Ascending aorta (tissue), 2 donors: Measurements from ENCODE around the gene TATDN2. TPM values are rescaled to one million over a fixed set of nuclear protein-coding genes. Genes with fewer than 3 reads are reported as not detected.

ENCODE experiments used
- DNase-seq, 2 donors: peaks; one replicate each; pipeline ENCODE4 v3.0.0-alpha.2; 2019; ENCODE audit warnings: low spot score in 2 of 2
- H3K27ac ChIP-seq, 2 donors: fragments of 200-600 bp; sonication (generic); one replicate each; pipeline ENCODE4 v1.5.1; 2016 to 2017; ENCODE audit warnings: mild to moderate bottlenecking in 1 of 2
- H3K27me3 ChIP-seq: fragments of 200-600 bp; sonication (generic); one replicate; pipeline ENCODE4 v1.5.1; 2017
- H3K36me3 ChIP-seq, 2 donors: fragments of 200-600 bp; sonication (generic); one replicate each; pipeline ENCODE4 v1.5.1; 2016
- H3K4me1 ChIP-seq, 2 donors: fragments of 200-600 bp; sonication (generic); one replicate each; pipeline ENCODE4 v1.5.1; 2016 to 2017; ENCODE audit warnings: mild to moderate bottlenecking in 1 of 2
- H3K4me3 ChIP-seq, 2 donors: fragments of 200-600 bp; sonication (generic); one replicate each; pipeline ENCODE4 v1.5.1; 2016 to 2017; ENCODE audit warnings: mild to moderate bottlenecking in 1 of 2
- H3K9me3 ChIP-seq, 2 donors: fragments of 200-600 bp; sonication (generic); one replicate each; pipeline ENCODE4 v1.5.1; 2016
- CTCF ChIP-seq, 3 experiments: fragments of 200-600 bp in 2 of 3; fragments of 450-650 bp in 1 of 3; sonication (generic) in 2 of 3; IDR thresholded peaks; one replicate each; pipeline ENCODE4 v1.5.1; 2016 to 2019; ENCODE audit warnings: antibody characterized with exemption in 3 of 3, mild to moderate bottlenecking in 1 of 3, moderate library complexity in 1 of 3
- intact Hi-C: fragments of 100-400 bp; cut with DNase I; formaldehyde crosslinking; loops from one replicate; pipeline ENCODE4 v1.15.1; 2023
- total RNA-seq: library from RNA; depleted of rRNA; stranded (reverse); fragments of >200 nt; gene quantifications from one replicate; pipeline ENCODE4 v1.1.0, GENCODE V29; 2016

The TATDN2 gene
- total RNA-seq, 1 donor from 2014 or later: 29.1 TPM

DNA sequence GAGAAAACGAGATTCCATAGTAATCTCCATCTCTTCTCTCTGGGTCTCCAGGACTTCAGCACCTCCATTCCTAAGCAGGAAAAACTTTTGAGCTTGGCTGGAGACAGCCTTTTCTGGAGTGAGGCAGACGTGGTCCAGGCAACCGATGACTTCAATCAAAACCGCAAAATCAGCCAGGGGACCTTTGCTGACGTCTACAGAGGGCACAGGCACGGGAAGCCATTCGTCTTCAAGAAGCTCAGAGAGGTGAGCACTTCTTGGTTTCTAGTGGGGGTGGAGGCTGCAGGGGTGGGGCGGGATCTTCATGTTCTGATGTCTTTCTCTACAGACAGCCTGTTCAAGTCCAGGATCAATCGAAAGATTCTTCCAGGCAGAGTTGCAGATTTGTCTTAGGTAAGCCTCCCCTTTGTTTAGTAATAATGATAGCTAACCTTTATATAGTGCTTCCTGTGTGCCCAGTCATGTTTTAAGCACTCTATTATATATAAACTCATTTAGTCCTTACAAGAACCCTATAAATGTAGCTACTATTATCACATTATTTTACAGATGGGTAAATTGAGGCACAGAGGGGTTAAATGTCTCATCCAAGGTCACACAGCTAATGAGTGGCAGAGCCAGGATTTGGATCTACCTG, 35.0 kb upstream of the TATDN2 start:
- H3K27ac ChIP-seq: no peak overlapping the region
- H3K9me3 ChIP-seq: no peaks in the 10 kb centered on the region
- no peaks in the 10 kb centered on the region for H3K4me1 ChIP-seq
- no peaks in the 10 kb centered on the region for H3K27me3 ChIP-seq
- peaks cover 24 to 54% of the 10 kb centered on the region in 2 donors for H3K36me3 ChIP-seq
- no peak for TF ChIP-seq CTCF (IDR thresholded peaks at IDR 0.05)
- no peak for DNase-seq
- intact Hi-C loops: no loop called here
- no peak overlapping the region for H3K4me3 ChIP-seq

DNA sequence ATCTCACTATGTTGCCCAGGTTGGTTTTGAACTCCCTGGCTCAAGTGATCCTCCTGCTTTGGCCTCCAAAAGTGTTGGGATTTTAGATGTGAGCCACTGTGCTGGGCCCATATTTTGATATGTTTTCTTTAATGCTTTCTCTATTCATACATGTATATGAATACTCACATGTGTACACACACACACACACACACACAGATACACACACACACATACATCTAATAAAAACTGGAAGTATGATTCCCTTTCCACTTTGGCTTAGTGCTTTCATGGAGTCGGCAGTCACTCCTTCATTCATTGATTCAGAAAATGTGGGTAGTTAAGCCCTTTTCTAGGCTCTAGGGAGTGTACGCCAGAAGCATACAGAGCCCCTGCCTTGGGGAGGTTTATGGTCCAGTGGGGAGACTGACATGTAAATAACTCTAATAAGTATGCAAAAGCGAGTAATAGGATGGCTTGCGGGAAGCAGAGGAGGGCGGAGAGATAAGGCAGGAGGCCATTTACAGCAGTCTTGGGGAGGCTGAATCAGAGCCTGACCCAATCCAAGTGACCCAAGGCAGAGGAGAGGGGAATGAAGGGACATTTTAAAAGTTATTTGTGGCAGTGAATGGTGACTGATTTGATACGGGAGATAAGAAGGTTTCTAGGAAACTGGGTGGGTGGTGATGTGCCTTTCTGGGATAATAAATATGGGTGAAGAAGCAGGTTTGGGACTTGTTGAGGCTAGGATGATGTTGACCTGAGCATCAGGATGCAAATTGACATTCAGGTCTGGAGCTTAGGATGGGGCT, 32.5 kb upstream of the TATDN2 start:
- TF ChIP-seq CTCF (IDR thresholded peaks at IDR 0.05): no peak
- no peaks in the 10 kb centered on the region for H3K4me1 ChIP-seq
- intact Hi-C loops: no loop called here
- no peak overlapping the region for H3K4me3 ChIP-seq
- H3K9me3 ChIP-seq: no peaks in the 10 kb centered on the region
- DNase-seq: no peak
- H3K27ac ChIP-seq: no peak overlapping the region
- no peaks in the 10 kb centered on the region for H3K27me3 ChIP-seq
- H3K36me3 ChIP-seq: peaks cover 18 to 52% of the 10 kb centered on the region in 2 donors

DNA sequence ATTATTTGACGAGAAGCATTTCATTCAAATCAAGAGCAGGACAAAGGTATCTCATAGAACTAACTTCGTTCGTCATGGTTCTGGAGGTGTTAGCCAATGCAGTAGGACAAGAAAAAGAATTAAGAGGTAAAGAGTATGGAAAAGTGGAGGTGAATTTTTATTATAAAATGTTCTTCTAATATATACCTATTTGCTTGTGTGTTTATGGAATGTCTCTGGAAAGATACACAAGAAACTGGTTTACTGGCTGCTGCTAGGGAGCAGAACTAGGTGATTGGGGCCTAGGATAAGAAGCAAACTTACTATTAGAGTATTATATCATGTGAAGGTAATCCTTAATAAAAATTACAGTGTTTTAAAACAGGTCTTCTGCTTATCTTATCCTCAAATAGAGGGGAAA, 30.9 kb upstream of the TATDN2 start:
- Histone ChIP-seq H3K27me3 (no peaks in the 10 kb centered on the region), H3K27ac (no peak overlapping the region), H3K36me3 (peaks cover 18 to 50% of the 10 kb centered on the region in 2 donors), H3K9me3 (no peaks in the 10 kb centered on the region), H3K4me1 (no peaks in the 10 kb centered on the region), H3K4me3 (no peak overlapping the region)
- intact Hi-C loops: no loop called here
- DNase-seq: no peak
- no peak for TF ChIP-seq CTCF (IDR thresholded peaks at IDR 0.05)

- no peak for TF ChIP-seq CTCF (IDR thresholded peaks at IDR 0.05)
- H3K36me3 ChIP-seq: peaks cover 21 to 47% of the 10 kb centered on the region in 2 donors
These were observed 28.5 kb upstream of the TATDN2 start for GRCh38 chr3:10219737-10220136.

GRCh38 chr3:10223676-10224639, 24.3 kb upstream of the TATDN2 start:
- H3K9me3 ChIP-seq: no peaks in the 10 kb centered on the region
- no peaks in the 10 kb centered on the region for H3K4me1 ChIP-seq

More at GRCh38 chr3:10219737-10220136, 28.5 kb upstream of the TATDN2 start:
- intact Hi-C loops: loop anchor here (10.0 kb wide), 1 partner anchor 375 kb away; the partner anchor contains the start of gene RPUSD3
- Histone ChIP-seq H3K4me1 (no peaks in the 10 kb centered on the region), H3K4me3 (no peak overlapping the region), H3K27ac (no peak overlapping the region), H3K9me3 (no peaks in the 10 kb centered on the region), H3K27me3 (no peaks in the 10 kb centered on the region)
- no peak for DNase-seq

More at GRCh38 chr3:10223676-10224639, 24.3 kb upstream of the TATDN2 start:
- Histone ChIP-seq H3K36me3 (peaks cover 9 to 33% of the 10 kb centered on the region in 2 donors), H3K27me3 (no peaks in the 10 kb centered on the region), H3K27ac (peak overlapping the region; percentile 23 to 38), H3K4me3 (no peak overlapping the region)
- intact Hi-C loops: loop anchor here (1.0 to 10.0 kb wide), 3 partner anchors 19 to 379 kb away; partner anchors contain the start of genes RPUSD3 and VHL
- no peak for TF ChIP-seq CTCF (IDR thresholded peaks at IDR 0.05)
- DNase-seq: no peak
